Large intestine (tissue), 3 donors: ENCODE results near the gene GAL3ST2. TPM values are rescaled to one million over a fixed set of nuclear protein-coding genes. Genes with fewer than 3 reads are reported as not detected.

Experiments
- DNase-seq, 2 donors: peaks; one replicate each; pipeline versions ENCODE4 v3.0.0 to v3.0.0-alpha.2; 2013
- H3K27ac ChIP-seq: one replicate; pipeline ENCODE4 v1.5.1; 2013; ENCODE audit warnings: low read length
- H3K27me3 ChIP-seq: 2 replicates; pipeline ENCODE4 v1.6.1; 2013; ENCODE audit warnings: low read length; ENCODE audit not compliant: control insufficient read depth, insufficient read depth
- H3K36me3 ChIP-seq: 2 replicates; pipeline ENCODE4 v1.6.1; 2013; ENCODE audit warnings: low read length; ENCODE audit not compliant: control insufficient read depth, insufficient read depth
- H3K4me1 ChIP-seq: one replicate; pipeline ENCODE4 v1.6.1; 2013; ENCODE audit warnings: low read length; ENCODE audit not compliant: control insufficient read depth, insufficient read depth
- H3K4me3 ChIP-seq: one replicate; pipeline ENCODE4 v1.5.1; 2013; ENCODE audit warnings: low read length
- H3K9me3 ChIP-seq: one replicate; pipeline ENCODE4 v1.6.1; 2013; ENCODE audit warnings: mild to moderate bottlenecking, low read depth, low read length, moderate library complexity; ENCODE audit not compliant: control insufficient read depth
- WGBS: methylation state at CpG from one replicate; pipeline ENCODE4 v1.1.5; 2013; ENCODE audit warnings: low lambda C conversion rate; ENCODE audit not compliant: insufficient coverage; 5-methylcytosine and 5-hydroxymethylcytosine counted together
- polyA plus RNA-seq: library from polyadenylated mRNA; unstranded; fragments of 120-200 nt; gene quantifications from one replicate; pipeline ENCODE4 v1.2.1, GENCODE V29; 2013

The GAL3ST2 gene
- polyA plus RNA-seq, 1 donor, result 0.31 TPM

GRCh38 chr2:241850544-241851324 lies 74.1 kb downstream of the GAL3ST2 start:
- no peaks in the 10 kb centered on the region for H3K27me3 ChIP-seq
- no CpG with 5 or more reads among the region's 27 CpGs for WGBS
- no peak for DNase-seq

GRCh38 chr2:241851325-241852115 lies 74.9 kb downstream of the GAL3ST2 start:
- Histone ChIP-seq H3K9me3 (no peaks in the 10 kb centered on the region), H3K4me1 (no peaks in the 10 kb centered on the region), H3K36me3 (no peaks in the 10 kb centered on the region), H3K27ac (no peak overlapping the region), H3K27me3 (no peaks in the 10 kb centered on the region), H3K4me3 (no peak overlapping the region)
- DNase-seq, result no peak
- no CpG with 5 or more reads among the region's 26 CpGs for WGBS

More at GRCh38 chr2:241850544-241851324, 74.1 kb downstream of the GAL3ST2 start:
- Histone ChIP-seq H3K4me3 (no peak overlapping the region), H3K9me3 (no peaks in the 10 kb centered on the region), H3K4me1 (no peaks in the 10 kb centered on the region), H3K36me3 (no peaks in the 10 kb centered on the region), H3K27ac (no peak overlapping the region)

GRCh38 chr2:241852116-241852980 lies 75.7 kb downstream of the GAL3ST2 start:
- DNase-seq, result no peak
- H3K9me3 ChIP-seq, result no peaks in the 10 kb centered on the region
- H3K4me1 ChIP-seq, result no peaks in the 10 kb centered on the region
- no peak overlapping the region for H3K4me3 ChIP-seq
- no peaks in the 10 kb centered on the region for H3K27me3 ChIP-seq
- no CpG with 5 or more reads among the region's 39 CpGs for WGBS
- H3K36me3 ChIP-seq, result no peaks in the 10 kb centered on the region
- no peak overlapping the region for H3K27ac ChIP-seq

- WGBS, result no CpG with 5 or more reads among the region's 10 CpGs
These were observed 76.5 kb downstream of the GAL3ST2 start for GRCh38 chr2:241852981-241853631.

More at GRCh38 chr2:241852981-241853631, 76.5 kb downstream of the GAL3ST2 start:
- Histone ChIP-seq H3K27me3 (peaks cover 3% of the 10 kb centered on the region), H3K36me3 (no peaks in the 10 kb centered on the region), H3K27ac (no peak overlapping the region), H3K9me3 (no peaks in the 10 kb centered on the region), H3K4me3 (no peak overlapping the region), H3K4me1 (no peaks in the 10 kb centered on the region)
- no peak for DNase-seq

Other genes with a start within 250 kb of the GAL3ST2 start
- 8.8 TPM for gene BOK, start 218.1 kb upstream of the GAL3ST2 start, polyA plus RNA-seq
- gene THAP4, start 139.7 kb upstream of the GAL3ST2 start, polyA plus RNA-seq, result 35.7 TPM
- gene ATG4B, start 139.1 kb upstream of the GAL3ST2 start, polyA plus RNA-seq, result 79.8 TPM
- 25.5 TPM for gene DTYMK, start 90.0 kb upstream of the GAL3ST2 start, polyA plus RNA-seq
- 44.2 TPM for gene ING5, start 74.8 kb upstream of the GAL3ST2 start, polyA plus RNA-seq
- 47.1 TPM for gene D2HGDH, start 42.2 kb upstream of the GAL3ST2 start, polyA plus RNA-seq
- gene NEU4, start 32.4 kb downstream of the GAL3ST2 start, polyA plus RNA-seq, result 0.67 TPM
- 0.31 TPM for gene PDCD1, start 82.1 kb downstream of the GAL3ST2 start, polyA plus RNA-seq
- gene RTP5, start 92.9 kb downstream of the GAL3ST2 start, polyA plus RNA-seq, result 0.07 TPM